ENCODE results near the gene SEC14L1.
"Not testable (repeated sequence)": the region's sequence is repeated elsewhere in the genome, so short reads cannot be mapped to it uniquely, and the experiment has no call there.

The SEC14L1 gene

GRCh38 chr17:77254951-77255825, 114.4 kb downstream of the SEC14L1 start:
- no peaks in the 10 kb centered on the region for H3K36me3 ChIP-seq (ENCODE audit: control insufficient read depth in 1 of 2, insufficient read depth in 2 of 2, low read length in 2 of 2)
- peak overlapping the region; percentile 2 for H3K27ac ChIP-seq (ENCODE audit: low read depth, low read length)
- peak overlapping the region; percentile 49 for H4K91ac ChIP-seq (ENCODE audit: low read depth, low read length)
- peak overlapping the region; percentile 5 for H2AFZ ChIP-seq (ENCODE audit: insufficient read depth, low read length, poor library complexity)
- no peak overlapping the region for H2AK5ac ChIP-seq (ENCODE audit: low read length)
- H2BK5ac ChIP-seq (ENCODE audit: low read depth, low read length, poor library complexity) = peak overlapping the region; percentile 19
- H2BK120ac ChIP-seq (ENCODE audit: insufficient read depth, low read length, poor library complexity) = peak overlapping the region; percentile 2
- H4K8ac ChIP-seq (ENCODE audit: low read depth, low read length) = peak overlapping the region; percentile 31
- no peak overlapping the region for H3K4ac ChIP-seq (ENCODE audit: low read depth, low read length)
- peaks cover 11% of the 10 kb centered on the region for H3K79me1 ChIP-seq (ENCODE audit: low read length)
- no peak overlapping the region for H4K12ac ChIP-seq (ENCODE audit: low read depth, low read length)
- no peaks in the 10 kb centered on the region for H3K79me2 ChIP-seq (ENCODE audit: control insufficient read depth, insufficient read depth, low read length, poor library complexity)
- peak overlapping the region; percentile 4 for H3K18ac ChIP-seq (ENCODE audit: low read length)
- H3K23ac ChIP-seq (ENCODE audit: low read length) = no peak overlapping the region
- peak; percentile 94 to 95 for DNase-seq
- no CpG with 5 or more reads among the region's 25 CpGs for WGBS (ENCODE audit: extremely low coverage, insufficient coverage, insufficient read length)
- H3K27me3 ChIP-seq (ENCODE audit: insufficient read depth, low read length) = no peaks in the 10 kb centered on the region
- H3K4me2 ChIP-seq (ENCODE audit: low read length) = peak overlapping the region; percentile 31
- peaks cover 24 to 25% of the 10 kb centered on the region in 2 experiments for H3K4me1 ChIP-seq (ENCODE audit: control insufficient read depth in 1 of 2, insufficient read depth in 2 of 2, low read length in 2 of 2)
- peak overlapping the region; percentile 16 for H3K14ac ChIP-seq (ENCODE audit: low read length)
- H3K9ac ChIP-seq (ENCODE audit: low read length) = no peak overlapping the region
- peak overlapping the region; percentile 7 for H2BK12ac ChIP-seq (ENCODE audit: low read length)
- no peak overlapping the region for H3K4me3 ChIP-seq (ENCODE audit: low read depth, low read length)
- no peaks in the 10 kb centered on the region for H3K9me3 ChIP-seq (ENCODE audit: insufficient read depth, low read depth, low read length)

DNA sequence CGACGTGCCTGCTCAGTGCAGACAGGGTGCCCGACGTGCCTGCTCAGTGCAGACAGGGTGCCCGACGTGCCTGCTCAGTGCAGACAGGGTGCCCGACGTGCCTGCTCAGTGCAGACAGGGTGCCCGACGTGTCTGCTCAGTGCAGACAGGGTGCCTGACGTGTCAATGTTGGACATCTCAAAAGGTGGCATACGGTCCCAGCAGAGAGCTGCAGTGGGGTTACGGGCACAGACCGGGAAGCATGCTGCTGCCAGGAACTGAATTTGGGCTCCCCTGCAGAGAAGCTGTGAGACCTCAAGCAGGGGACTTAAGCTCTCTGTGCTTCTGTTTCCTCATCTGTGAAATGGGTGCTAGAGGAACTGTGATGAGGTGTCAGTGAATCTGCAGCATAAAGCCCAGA, 115.2 kb downstream of the SEC14L1 start:
- H4K91ac ChIP-seq (ENCODE audit: low read depth, low read length); H3K14ac ChIP-seq (ENCODE audit: low read length); H3K23ac ChIP-seq (ENCODE audit: low read length); H3K18ac ChIP-seq (ENCODE audit: low read length); H3K27ac ChIP-seq (ENCODE audit: low read depth, low read length); H4K8ac ChIP-seq (ENCODE audit: low read depth, low read length); H3K9ac ChIP-seq (ENCODE audit: low read length); H2BK5ac ChIP-seq (ENCODE audit: low read depth, low read length, poor library complexity); H3K4me3 ChIP-seq (ENCODE audit: low read depth, low read length); H4K12ac ChIP-seq (ENCODE audit: low read depth, low read length); H2BK12ac ChIP-seq (ENCODE audit: low read length); H3K9me3 ChIP-seq (ENCODE audit: insufficient read depth, low read depth, low read length); H2BK120ac ChIP-seq (ENCODE audit: insufficient read depth, low read length, poor library complexity); H2AFZ ChIP-seq (ENCODE audit: insufficient read depth, low read length, poor library complexity); H3K4ac ChIP-seq (ENCODE audit: low read depth, low read length); H3K36me3 ChIP-seq (ENCODE audit: control insufficient read depth in 1 of 2, insufficient read depth in 2 of 2, low read length in 2 of 2); H2AK5ac ChIP-seq (ENCODE audit: low read length); H3K79me2 ChIP-seq (ENCODE audit: control insufficient read depth, insufficient read depth, low read length, poor library complexity); H3K4me2 ChIP-seq (ENCODE audit: low read length); DNase-seq; H3K27me3 ChIP-seq (ENCODE audit: insufficient read depth, low read length): not testable (repeated sequence)
- Histone ChIP-seq H3K79me1 (ENCODE audit: low read length) (peaks cover 11% of the 10 kb centered on the region), H3K4me1 (ENCODE audit: control insufficient read depth in 1 of 2, insufficient read depth in 2 of 2, low read length in 2 of 2) (peaks cover 24 to 25% of the 10 kb centered on the region in 2 experiments)
- no CpG with 5 or more reads among the region's 14 CpGs for WGBS (ENCODE audit: extremely low coverage, insufficient coverage, insufficient read length)

- no peak for DNase-seq
- no peak overlapping the region for H4K91ac ChIP-seq (ENCODE audit: low read depth, low read length)
- no peaks in the 10 kb centered on the region for H3K9me3 ChIP-seq (ENCODE audit: insufficient read depth, low read depth, low read length)
- no peak overlapping the region for H3K4me2 ChIP-seq (ENCODE audit: low read length)
- H3K18ac ChIP-seq (ENCODE audit: low read length) = no peak overlapping the region
- no peak overlapping the region for H2AK5ac ChIP-seq (ENCODE audit: low read length)
- no peak overlapping the region for H2BK120ac ChIP-seq (ENCODE audit: insufficient read depth, low read length, poor library complexity)
- peaks cover 24 to 25% of the 10 kb centered on the region in 2 experiments for H3K4me1 ChIP-seq (ENCODE audit: control insufficient read depth in 1 of 2, insufficient read depth in 2 of 2, low read length in 2 of 2)
- H3K79me2 ChIP-seq (ENCODE audit: control insufficient read depth, insufficient read depth, low read length, poor library complexity) = no peaks in the 10 kb centered on the region
- no peak overlapping the region for H2BK12ac ChIP-seq (ENCODE audit: low read length)
- H3K79me1 ChIP-seq (ENCODE audit: low read length) = peaks cover 11% of the 10 kb centered on the region
- WGBS (ENCODE audit: extremely low coverage, insufficient coverage, insufficient read length) = no CpG with 5 or more reads among the region's 2 CpGs
- H3K27ac ChIP-seq (ENCODE audit: low read depth, low read length) = no peak overlapping the region
- no peak overlapping the region for H2BK5ac ChIP-seq (ENCODE audit: low read depth, low read length, poor library complexity)
- no peaks in the 10 kb centered on the region for H3K36me3 ChIP-seq (ENCODE audit: control insufficient read depth in 1 of 2, insufficient read depth in 2 of 2, low read length in 2 of 2)
- H3K27me3 ChIP-seq (ENCODE audit: insufficient read depth, low read length) = no peaks in the 10 kb centered on the region
- H4K8ac ChIP-seq (ENCODE audit: low read depth, low read length) = no peak overlapping the region
- H2AFZ ChIP-seq (ENCODE audit: insufficient read depth, low read length, poor library complexity) = no peak overlapping the region
- H3K23ac ChIP-seq (ENCODE audit: low read length) = no peak overlapping the region
- no peak overlapping the region for H4K12ac ChIP-seq (ENCODE audit: low read depth, low read length)
- no peak overlapping the region for H3K9ac ChIP-seq (ENCODE audit: low read length)
- no peak overlapping the region for H3K14ac ChIP-seq (ENCODE audit: low read length)
- H3K4me3 ChIP-seq (ENCODE audit: low read depth, low read length) = no peak overlapping the region
- no peak overlapping the region for H3K4ac ChIP-seq (ENCODE audit: low read depth, low read length)
Measured at GRCh38 chr17:77256710-77257109, 115.9 kb downstream of the SEC14L1 start.

GRCh38 chr17:77257169-77257568, 116.4 kb downstream of the SEC14L1 start:
- Histone ChIP-seq H2AFZ (ENCODE audit: insufficient read depth, low read length, poor library complexity) (no peak overlapping the region), H2BK12ac (ENCODE audit: low read length) (no peak overlapping the region), H3K14ac (ENCODE audit: low read length) (no peak overlapping the region), H3K4me1 (ENCODE audit: control insufficient read depth in 1 of 2, insufficient read depth in 2 of 2, low read length in 2 of 2) (peaks cover 24 to 25% of the 10 kb centered on the region in 2 experiments), H4K12ac (ENCODE audit: low read depth, low read length) (no peak overlapping the region), H3K23ac (ENCODE audit: low read length) (no peak overlapping the region), H3K4ac (ENCODE audit: low read depth, low read length) (no peak overlapping the region), H2AK5ac (ENCODE audit: low read length) (no peak overlapping the region), H4K8ac (ENCODE audit: low read depth, low read length) (no peak overlapping the region), H3K9ac (ENCODE audit: low read length) (no peak overlapping the region), H3K27me3 (ENCODE audit: insufficient read depth, low read length) (no peaks in the 10 kb centered on the region), H3K36me3 (ENCODE audit: control insufficient read depth in 1 of 2, insufficient read depth in 2 of 2, low read length in 2 of 2) (no peaks in the 10 kb centered on the region), H3K4me2 (ENCODE audit: low read length) (no peak overlapping the region), H4K91ac (ENCODE audit: low read depth, low read length) (no peak overlapping the region), H3K9me3 (ENCODE audit: insufficient read depth, low read depth, low read length) (no peaks in the 10 kb centered on the region), H2BK5ac (ENCODE audit: low read depth, low read length, poor library complexity) (no peak overlapping the region), H2BK120ac (ENCODE audit: insufficient read depth, low read length, poor library complexity) (no peak overlapping the region), H3K79me2 (ENCODE audit: control insufficient read depth, insufficient read depth, low read length, poor library complexity) (no peaks in the 10 kb centered on the region), H3K79me1 (ENCODE audit: low read length) (peaks cover 11% of the 10 kb centered on the region), H3K18ac (ENCODE audit: low read length) (no peak overlapping the region), H3K27ac (ENCODE audit: low read depth, low read length) (no peak overlapping the region), H3K4me3 (ENCODE audit: low read depth, low read length) (no peak overlapping the region)
- no peak for DNase-seq
- 100% methylated on average over 1 of the region's 1 CpG for WGBS (ENCODE audit: extremely low coverage, insufficient coverage, insufficient read length)

Measured in trophoblast cell (in vitro differentiated cells and primary cell).